OCI-M2 (cell line): ENCODE results near the gene WNT9A.
"Not testable (repeated sequence)": the region's sequence is repeated elsewhere in the genome, so short reads cannot be mapped to it uniquely, and the experiment has no call there.

Experiments used
- DNase-seq: peaks from one replicate; lab custom pipeline; 2025; ENCODE audit not compliant: unreplicated experiment; lab: John Stamatoyannopoulos, UW

WNT9A gene

GRCh38 chr1:227887697-227888403, 59.9 kb downstream of the WNT9A start:
- DNase-seq: no peak

- DNase-seq: no peak
Observed at GRCh38 chr1:227886993-227887696, 60.6 kb downstream of the WNT9A start.

GRCh38 chr1:227886503-227886961, 61.2 kb downstream of the WNT9A start:
- no peak for DNase-seq

- no peak for DNase-seq
Observed at GRCh38 chr1:227885648-227886502, 61.9 kb downstream of the WNT9A start.

GRCh38 chr1:227885135-227885647, 62.5 kb downstream of the WNT9A start:
- no peak for DNase-seq

- DNase-seq: no peak
Observed at GRCh38 chr1:227884370-227885134, 63.2 kb downstream of the WNT9A start.

- DNase-seq: no peak
Observed at GRCh38 chr1:227883641-227884301, 64.0 kb downstream of the WNT9A start.

- DNase-seq: no peak
Observed at GRCh38 chr1:227883073-227883520, 64.6 kb downstream of the WNT9A start.

- no peak for DNase-seq
Observed at GRCh38 chr1:227880342-227880924, 67.3 kb downstream of the WNT9A start.

GRCh38 chr1:227877810-227878209, 69.9 kb downstream of the WNT9A start:
- not testable (repeated sequence) for DNase-seq

GRCh38 chr1:227871892-227872291, 75.8 kb downstream of the WNT9A start:
- DNase-seq: not testable (repeated sequence)

- DNase-seq: no peak
Observed at GRCh38 chr1:227870366-227870765, 77.4 kb downstream of the WNT9A start.

GRCh38 chr1:227869851-227870305, 77.9 kb downstream of the WNT9A start:
- DNase-seq: no peak

- no peak for DNase-seq
Observed at GRCh38 chr1:227869279-227869842, 78.4 kb downstream of the WNT9A start.
